Measurements from ENCODE around the gene ALOXE3. TPM values are rescaled to one million over a fixed set of nuclear protein-coding genes. Genes with fewer than 3 reads are reported as not detected.
A peak's percentile ranks its signal among the peaks of the same experiment; 100 is the strongest.

The ALOXE3 gene
- polyA plus RNA-seq, 4 donors = 0.13 to 1.6 TPM; not detected in 2

DNA sequence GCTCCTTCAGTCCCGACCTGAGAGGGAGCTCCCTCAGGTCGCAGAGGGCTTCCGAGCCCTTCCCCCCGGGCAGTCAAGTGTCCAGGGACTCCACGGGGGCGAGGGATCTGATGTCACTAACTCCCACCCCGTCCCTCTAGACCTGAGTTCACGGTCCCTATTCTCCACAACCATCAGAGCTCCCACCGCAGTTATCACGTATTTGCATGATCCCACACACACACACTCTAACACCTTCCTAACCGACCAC is 37.6 kb upstream of the ALOXE3 start:
- Histone ChIP-seq H3K4me3 (ENCODE audit: low read depth in 1 of 3, low read length in 3 of 3) (peak overlapping the region; percentile 58 to 71 (median 59)), H3K9me3 (ENCODE audit: control insufficient read depth in 2 of 2, insufficient read depth in 1 of 2, low read depth in 1 of 2, low read length in 1 of 2) (no peaks in the 10 kb centered on the region), H3K27ac (ENCODE audit: low read depth in 1 of 3, low read length in 2 of 3) (peak overlapping the region; percentile 90 to 97 (median 92)), H3K36me3 (ENCODE audit: control insufficient read depth in 3 of 3, insufficient read depth in 2 of 3, low read depth in 1 of 3, low read length in 3 of 3) (peaks cover 0 to 29% (median 2%) of the 10 kb centered on the region in 3 donors), H3K27me3 (ENCODE audit: control insufficient read depth in 3 of 3, insufficient read depth in 3 of 3, low read length in 3 of 3) (no peaks in the 10 kb centered on the region), H3K4me1 (ENCODE audit: control insufficient read depth in 3 of 3, insufficient read depth in 2 of 3, low read depth in 1 of 3, low read length in 2 of 3) (peaks cover 0 to 67% (median 8%) of the 10 kb centered on the region in 3 donors)
- FAIRE-seq (no peak), DNase-seq (no peak)
- 0 to 2% (median 1%) methylated on average over 11 of the region's 11 CpGs for WGBS, 3 donors

DNA sequence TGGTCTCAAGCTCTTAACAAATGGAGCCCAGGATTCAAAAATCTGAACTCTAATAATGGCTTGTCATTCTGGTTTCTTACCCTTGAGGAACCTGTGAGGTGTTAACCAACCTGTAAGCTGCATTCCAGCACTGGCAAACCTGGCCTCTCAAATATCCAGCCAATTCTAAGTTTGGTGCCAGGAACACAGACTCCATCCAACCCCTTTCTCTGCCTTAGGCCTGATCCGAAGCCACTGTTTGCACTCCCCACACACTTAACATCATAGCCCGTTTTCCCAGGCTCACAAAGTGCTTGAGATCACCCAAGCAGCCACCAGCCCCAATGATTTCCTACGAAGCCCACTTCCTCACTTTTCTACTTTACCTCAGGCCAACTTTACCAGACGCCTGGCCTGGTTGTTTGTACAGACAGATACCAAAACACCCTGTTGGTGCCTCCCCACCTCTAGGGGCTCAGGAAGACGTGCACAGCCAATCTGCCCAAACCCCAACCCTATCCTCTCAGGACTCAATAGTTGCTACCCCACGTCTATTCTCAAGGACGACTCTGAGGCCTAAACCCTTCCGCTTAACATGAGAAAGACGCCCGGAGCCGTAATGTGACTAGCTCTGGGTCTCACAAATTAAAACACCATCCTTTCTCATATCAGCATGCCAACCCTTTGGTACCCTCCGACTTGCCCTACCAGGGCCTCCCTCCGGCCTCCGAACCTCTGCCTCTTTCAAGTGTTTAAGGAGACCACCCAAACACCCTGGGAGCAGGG is 37.1 kb upstream of the ALOXE3 start:
- peak; percentile 41 to 42 for DNase-seq
- Histone ChIP-seq H3K27me3 (ENCODE audit: control insufficient read depth in 3 of 3, insufficient read depth in 3 of 3, low read length in 3 of 3) (no peaks in the 10 kb centered on the region), H3K4me1 (ENCODE audit: control insufficient read depth in 3 of 3, insufficient read depth in 2 of 3, low read depth in 1 of 3, low read length in 2 of 3) (peaks cover 0 to 67% (median 12%) of the 10 kb centered on the region in 3 donors)

DNA sequence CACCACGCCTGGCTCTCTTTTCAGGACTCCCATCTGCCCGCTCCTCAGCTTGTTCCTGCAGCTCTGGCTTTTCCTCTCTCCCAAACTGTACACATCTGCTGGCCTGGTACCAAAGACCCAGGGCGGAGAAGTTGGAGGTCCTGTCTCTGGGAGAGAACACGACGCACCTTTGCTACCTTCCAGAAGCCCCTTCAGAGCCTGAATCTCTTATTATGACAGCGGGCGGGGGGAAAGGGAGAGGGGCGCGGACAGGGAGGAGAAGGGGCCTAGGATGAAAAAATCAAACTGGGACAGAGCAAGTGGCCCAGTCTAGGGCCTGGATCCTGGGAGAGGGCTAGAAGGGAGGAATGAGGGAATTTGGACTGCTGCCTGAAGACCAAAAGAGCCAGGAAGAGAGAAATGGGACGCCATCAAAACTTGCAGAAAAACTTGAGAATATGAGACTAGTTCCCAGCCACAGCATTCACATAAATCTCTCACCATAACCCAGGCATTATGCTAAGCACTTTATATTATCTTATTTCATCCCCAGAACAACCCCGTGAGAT is 36.4 kb upstream of the ALOXE3 start:
- Histone ChIP-seq H3K9me3 (ENCODE audit: control insufficient read depth in 2 of 2, insufficient read depth in 1 of 2, low read depth in 1 of 2, low read length in 1 of 2) (no peaks in the 10 kb centered on the region), H3K36me3 (ENCODE audit: control insufficient read depth in 3 of 3, insufficient read depth in 2 of 3, low read depth in 1 of 3, low read length in 3 of 3) (peaks cover 1 to 32% (median 3%) of the 10 kb centered on the region in 3 donors), H3K4me3 (ENCODE audit: low read depth in 1 of 3, low read length in 3 of 3) (peak overlapping the region; percentile 58 to 71 (median 59)), H3K27me3 (ENCODE audit: control insufficient read depth in 3 of 3, insufficient read depth in 3 of 3, low read length in 3 of 3) (no peaks in the 10 kb centered on the region), H3K4me1 (ENCODE audit: control insufficient read depth in 3 of 3, insufficient read depth in 2 of 3, low read depth in 1 of 3, low read length in 2 of 3) (peaks cover 0 to 70% (median 12%) of the 10 kb centered on the region in 3 donors), H3K27ac (ENCODE audit: low read depth in 1 of 3, low read length in 2 of 3) (peak overlapping the region; percentile 90 to 97 (median 92))
- DNase-seq (peak in 1 of 2 donors; percentile 33), FAIRE-seq (no peak)
- 47 to 53% (median 49%) methylated on average over 11 of the region's 11 CpGs for WGBS, 3 donors

More for the DNA sequence above, 37.1 kb upstream of the ALOXE3 start:
- Histone ChIP-seq H3K9me3 (ENCODE audit: control insufficient read depth in 2 of 2, insufficient read depth in 1 of 2, low read depth in 1 of 2, low read length in 1 of 2) (no peaks in the 10 kb centered on the region), H3K4me3 (ENCODE audit: low read depth in 1 of 3, low read length in 3 of 3) (peak overlapping the region; percentile 58 to 71 (median 59)), H3K27ac (ENCODE audit: low read depth in 1 of 3, low read length in 2 of 3) (peak overlapping the region; percentile 90 to 97 (median 92)), H3K36me3 (ENCODE audit: control insufficient read depth in 3 of 3, insufficient read depth in 2 of 3, low read depth in 1 of 3, low read length in 3 of 3) (peaks cover 0 to 30% (median 2%) of the 10 kb centered on the region in 3 donors)
- 18 to 33% (median 27%) methylated on average over 14 of the region's 14 CpGs for WGBS, 3 donors
- no peak for FAIRE-seq

DNA sequence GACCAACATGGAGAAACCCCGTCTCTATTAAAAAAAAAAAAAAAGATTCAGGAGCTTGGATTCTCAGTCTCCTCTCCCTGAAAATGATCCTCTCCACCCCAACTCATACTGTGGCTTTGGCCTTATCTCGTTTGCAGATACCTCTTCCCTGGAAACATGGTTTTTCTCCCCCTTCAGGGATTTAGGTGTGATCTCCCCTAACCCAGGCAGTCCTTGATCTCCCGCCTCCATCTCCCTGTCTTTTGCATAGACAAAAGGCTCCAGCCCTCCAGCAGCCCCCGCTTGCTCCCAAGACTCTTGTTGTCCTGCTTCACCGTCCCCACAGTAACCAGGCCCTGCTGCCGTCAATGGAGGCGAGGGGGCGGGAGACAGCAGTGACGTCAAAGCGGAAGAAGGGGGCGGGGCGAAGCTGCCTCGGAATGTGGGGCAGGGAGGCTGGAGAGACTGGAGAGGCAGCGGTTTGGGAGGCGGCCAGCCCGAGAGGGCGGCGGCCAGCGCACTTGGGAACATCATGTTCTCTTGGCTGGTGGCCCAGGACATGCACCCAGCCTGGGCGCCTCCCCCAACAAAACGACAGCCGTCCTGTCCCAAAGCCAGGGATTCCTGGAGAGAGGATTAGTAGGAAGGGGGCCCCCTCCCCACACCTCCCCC is 35.8 kb upstream of the ALOXE3 start:
- FAIRE-seq = no peak
- Histone ChIP-seq H3K27me3 (ENCODE audit: control insufficient read depth in 3 of 3, insufficient read depth in 3 of 3, low read length in 3 of 3) (no peaks in the 10 kb centered on the region), H3K4me3 (ENCODE audit: low read depth in 1 of 3, low read length in 3 of 3) (peak overlapping the region in 2 of 3 donors; percentile 59 to 71), H3K36me3 (ENCODE audit: control insufficient read depth in 3 of 3, insufficient read depth in 2 of 3, low read depth in 1 of 3, low read length in 3 of 3) (peaks cover 6 to 32% (median 7%) of the 10 kb centered on the region in 3 donors), H3K9me3 (ENCODE audit: control insufficient read depth in 2 of 2, insufficient read depth in 1 of 2, low read depth in 1 of 2, low read length in 1 of 2) (no peaks in the 10 kb centered on the region), H3K27ac (ENCODE audit: low read depth in 1 of 3, low read length in 2 of 3) (peak overlapping the region; percentile 90 to 97 (median 92)), H3K4me1 (ENCODE audit: control insufficient read depth in 3 of 3, insufficient read depth in 2 of 3, low read depth in 1 of 3, low read length in 2 of 3) (peaks cover 0 to 66% (median 12%) of the 10 kb centered on the region in 3 donors)
- 3 to 4% (median 4%) methylated on average over 17 to 22 of the region's 22 CpGs for WGBS, 3 donors
- DNase-seq = peak; percentile 94 to 96

DNA sequence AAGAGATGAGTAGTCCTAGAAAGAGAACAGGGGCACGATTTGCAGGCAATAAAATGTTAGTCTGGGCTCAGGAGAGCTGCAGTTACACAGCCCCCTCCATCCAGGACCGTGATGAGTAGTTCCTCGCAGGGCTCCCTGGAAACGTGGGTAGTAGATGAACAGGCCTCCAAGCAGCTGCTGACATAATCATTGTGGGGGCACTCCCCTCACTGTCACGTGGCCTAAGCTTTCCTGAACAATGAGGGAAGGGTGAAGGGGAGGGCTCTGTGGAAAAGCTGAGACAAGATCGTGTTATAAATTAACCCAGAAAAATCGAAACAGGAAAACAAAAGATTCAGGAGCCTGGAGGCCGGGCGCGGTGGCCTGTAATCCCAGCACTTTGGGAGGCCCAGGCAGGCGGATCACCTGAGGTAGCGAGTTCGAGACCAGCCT is 35.2 kb upstream of the ALOXE3 start:
- Histone ChIP-seq H3K4me1 (ENCODE audit: control insufficient read depth in 3 of 3, insufficient read depth in 2 of 3, low read depth in 1 of 3, low read length in 2 of 3) (peaks cover 0 to 65% (median 12%) of the 10 kb centered on the region in 3 donors), H3K4me3 (ENCODE audit: low read depth in 1 of 3, low read length in 3 of 3) (peak overlapping the region in 1 of 3 donors; percentile 20)

DNA sequence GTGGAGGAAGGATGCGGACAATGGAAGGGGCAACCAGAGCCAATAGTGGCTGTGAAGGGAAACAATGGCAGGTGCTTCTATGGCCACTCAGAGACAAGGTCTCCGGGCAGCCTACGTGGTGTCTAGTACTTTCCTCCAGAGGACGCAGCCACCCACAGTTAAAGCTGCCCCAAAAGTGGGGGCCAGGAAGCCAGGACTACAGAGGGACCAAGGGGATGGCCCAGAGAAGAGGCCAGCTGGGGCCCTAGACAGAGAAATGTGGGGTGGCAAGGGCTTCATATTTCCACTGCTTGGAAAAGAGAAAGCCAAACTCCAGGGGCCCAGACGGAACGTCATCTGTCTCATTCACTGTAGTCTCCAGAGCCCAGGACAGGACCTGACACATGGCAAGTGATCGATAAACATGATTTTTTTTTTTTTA is 34.7 kb upstream of the ALOXE3 start:
- Histone ChIP-seq H3K9me3 (ENCODE audit: control insufficient read depth in 2 of 2, insufficient read depth in 1 of 2, low read depth in 1 of 2, low read length in 1 of 2) (no peaks in the 10 kb centered on the region), H3K27me3 (ENCODE audit: control insufficient read depth in 3 of 3, insufficient read depth in 3 of 3, low read length in 3 of 3) (no peaks in the 10 kb centered on the region), H3K27ac (ENCODE audit: low read depth in 1 of 3, low read length in 2 of 3) (peak overlapping the region; percentile 90 to 97 (median 92)), H3K4me1 (ENCODE audit: control insufficient read depth in 3 of 3, insufficient read depth in 2 of 3, low read depth in 1 of 3, low read length in 2 of 3) (peaks cover 0 to 62% (median 12%) of the 10 kb centered on the region in 3 donors), H3K4me3 (ENCODE audit: low read depth in 1 of 3, low read length in 3 of 3) (no peak overlapping the region), H3K36me3 (ENCODE audit: control insufficient read depth in 3 of 3, insufficient read depth in 2 of 3, low read depth in 1 of 3, low read length in 3 of 3) (peaks cover 11 to 35% (median 12%) of the 10 kb centered on the region in 3 donors)
- WGBS, 3 donors = 68 to 71% (median 71%) methylated on average over 7 of the region's 7 CpGs
- FAIRE-seq (no peak), DNase-seq (no peak)

More for the DNA sequence above, 35.2 kb upstream of the ALOXE3 start:
- peak; percentile 96 to 97 for DNase-seq
- WGBS, 3 donors = 4 to 20% (median 14%) methylated on average over 13 of the region's 13 CpGs
- H3K36me3 ChIP-seq (ENCODE audit: control insufficient read depth in 3 of 3, insufficient read depth in 2 of 3, low read depth in 1 of 3, low read length in 3 of 3) = peaks cover 7 to 35% (median 7%) of the 10 kb centered on the region in 3 donors
- H3K27ac ChIP-seq (ENCODE audit: low read depth in 1 of 3, low read length in 2 of 3) = peak overlapping the region; percentile 90 to 97 (median 92)
- no peaks in the 10 kb centered on the region for H3K9me3 ChIP-seq (ENCODE audit: control insufficient read depth in 2 of 2, insufficient read depth in 1 of 2, low read depth in 1 of 2, low read length in 1 of 2)
- FAIRE-seq = no peak
- H3K27me3 ChIP-seq (ENCODE audit: control insufficient read depth in 3 of 3, insufficient read depth in 3 of 3, low read length in 3 of 3) = no peaks in the 10 kb centered on the region

DNA sequence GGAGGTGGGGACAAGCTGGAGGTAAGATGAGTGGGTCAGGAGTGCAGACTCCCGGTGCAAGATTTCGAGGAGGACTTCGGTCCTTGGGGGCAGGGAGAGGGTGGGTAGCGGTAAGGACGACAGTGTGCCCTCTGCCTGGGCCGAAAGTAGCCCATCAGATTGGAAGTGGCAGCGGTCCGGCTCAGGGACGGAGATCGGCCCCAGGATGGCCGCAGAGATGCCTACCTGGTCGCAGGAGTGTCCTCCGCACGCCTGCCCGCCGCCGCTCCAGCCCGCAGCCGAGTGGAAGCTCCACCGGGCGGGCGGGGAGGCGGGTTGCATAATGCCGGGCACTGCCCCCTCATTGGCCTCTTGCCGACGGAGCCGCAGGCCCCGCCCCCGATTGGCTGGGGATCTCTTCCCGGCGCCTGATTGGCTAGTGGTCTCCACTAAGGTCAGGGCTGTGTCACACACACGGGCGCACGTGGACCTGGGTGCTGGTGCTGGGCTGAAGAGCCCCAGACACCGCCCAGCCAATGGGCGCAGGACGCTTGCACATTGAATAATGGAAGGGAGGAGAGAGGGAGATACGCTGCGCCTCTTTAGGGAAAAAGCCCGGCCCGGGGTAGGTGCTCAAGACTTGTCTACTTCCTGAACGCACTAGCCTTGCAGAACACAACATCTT is 33.9 kb upstream of the ALOXE3 start, which contains the start of gene PER1:
TSS of gene PER1 (minus strand) at position 293 of the 664 bp plus-strand sequence. CDS start 1,698 bp downstream, outside the sequence.
- peaks cover 0 to 62% (median 12%) of the 10 kb centered on the region in 3 donors for H3K4me1 ChIP-seq (ENCODE audit: control insufficient read depth in 3 of 3, insufficient read depth in 2 of 3, low read depth in 1 of 3, low read length in 2 of 3)
- H3K27me3 ChIP-seq (ENCODE audit: control insufficient read depth in 3 of 3, insufficient read depth in 3 of 3, low read length in 3 of 3) = no peaks in the 10 kb centered on the region
- DNase-seq (peak; percentile 96 to 97), FAIRE-seq (no peak)
- peak within 1 kb of the TSS; percentile 59 to 69 (median 64) for H3K4me3 ChIP-seq (ENCODE audit: low read depth in 1 of 3, low read length in 3 of 3)
- WGBS, 3 donors = 2 to 7% (median 6%) methylated on average over 34 to 42 of the region's 42 CpGs
- H3K27ac ChIP-seq (ENCODE audit: low read depth in 1 of 3, low read length in 2 of 3) = peak within 1 kb of the TSS; percentile 90 to 97 (median 92)
- H3K36me3 ChIP-seq (ENCODE audit: control insufficient read depth in 3 of 3, insufficient read depth in 2 of 3, low read depth in 1 of 3, low read length in 3 of 3) = peaks cover 19 to 39% (median 19%) of the 10 kb centered on the region in 3 donors
- H3K9me3 ChIP-seq (ENCODE audit: control insufficient read depth in 2 of 2, insufficient read depth in 1 of 2, low read depth in 1 of 2, low read length in 1 of 2) = no peaks in the 10 kb centered on the region
